HG03103 (cell line): ENCODE data around the gene STK40.

ENCODE experiments used
- ATAC-seq: cut with Tn5 transposase; IDR thresholded peaks from one replicate; pipeline ENCODE4 v1.9.1; 2021; ENCODE audit warnings: low read depth; ENCODE audit not compliant: unreplicated experiment

The STK40 gene

GRCh38 chr1:36321119-36321951 lies 64.4 kb downstream of the STK40 start:
- ATAC-seq: no peak

- ATAC-seq: no peak
Measured at GRCh38 chr1:36320767-36321118, 65.0 kb downstream of the STK40 start.

GRCh38 chr1:36320291-36320761 lies 65.4 kb downstream of the STK40 start:
- ATAC-seq: no peak

- ATAC-seq: no peak
Measured at GRCh38 chr1:36309397-36309796, 76.3 kb downstream of the STK40 start.

GRCh38 chr1:36307601-36308330 lies 78.0 kb downstream of the STK40 start:
- ATAC-seq: no peak

- ATAC-seq: peak; percentile 96
Measured at GRCh38 chr1:36306902-36307456, 78.7 kb downstream of the STK40 start.

GRCh38 chr1:36306210-36306901 lies 79.4 kb downstream of the STK40 start, which contains the start of gene SH3D21:
TSS of gene SH3D21 (plus strand) at chr1:36306368. CDS start at chr1:36306421, 53 bp downstream.
- peak; percentile 11 for ATAC-seq

- ATAC-seq: no peak
Measured at GRCh38 chr1:36305915-36306209, 79.9 kb downstream of the STK40 start.

GRCh38 chr1:36304970-36305914 lies 80.5 kb downstream of the STK40 start:
- ATAC-seq: no peak

- no peak for ATAC-seq
Measured at GRCh38 chr1:36304521-36304920, 81.2 kb downstream of the STK40 start.

- ATAC-seq: no peak
Measured at GRCh38 chr1:36303650-36304360, 81.9 kb downstream of the STK40 start.

- no peak for ATAC-seq
Measured at GRCh38 chr1:36303244-36303643, 82.5 kb downstream of the STK40 start.

GRCh38 chr1:36301220-36301619 lies 84.5 kb downstream of the STK40 start:
- ATAC-seq: no peak

- ATAC-seq: no peak
Measured at GRCh38 chr1:36300526-36300925, 85.2 kb downstream of the STK40 start.

- no peak for ATAC-seq
Measured at GRCh38 chr1:36298640-36299039, 87.1 kb downstream of the STK40 start.

- ATAC-seq: no peak
Measured at GRCh38 chr1:36297062-36297461, 88.7 kb downstream of the STK40 start.

GRCh38 chr1:36295390-36295789 lies 90.3 kb downstream of the STK40 start:
- ATAC-seq: no peak
